Measurements from ENCODE around the gene CD180.

GRCh38 chr5:67223211-67223610 lies 26.6 kb upstream of the CD180 start:
- no peak for TF ChIP-seq CTCF (IDR thresholded peaks at IDR 0.05; ENCODE audit: low read depth, low read length, poor library complexity, severe bottlenecking)
- no peak for TF ChIP-seq EZH2phosphoT487 (IDR thresholded peaks at IDR 0.05; ENCODE audit: borderline replicate concordance, low read length)

Data from DOHH2 (cell line).